ENCODE results near the gene BCO2.

Gene BCO2

DNA sequence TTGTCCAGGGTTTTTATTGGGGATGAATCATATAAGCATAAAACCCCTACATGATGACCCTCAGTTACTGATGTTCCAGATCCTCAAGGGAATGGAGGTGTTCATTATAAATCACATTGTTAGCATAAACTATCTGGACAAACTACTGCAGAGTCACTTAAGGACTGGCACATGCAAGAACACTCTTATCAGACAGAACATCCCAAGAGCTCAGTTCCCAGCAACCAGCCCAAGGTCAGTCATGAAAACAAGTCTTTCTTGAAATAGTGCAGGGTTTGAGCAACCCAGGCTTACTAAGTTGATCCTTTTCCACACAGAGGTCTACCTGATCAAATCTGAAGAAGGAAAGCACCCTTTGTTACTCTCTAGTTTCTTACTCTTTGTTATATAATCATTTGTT, 37.4 kb downstream of the BCO2 start:
- peak; percentile 27 for FAIRE-seq
- no peak for DNase-seq (ENCODE audit: low spot score)

DNA sequence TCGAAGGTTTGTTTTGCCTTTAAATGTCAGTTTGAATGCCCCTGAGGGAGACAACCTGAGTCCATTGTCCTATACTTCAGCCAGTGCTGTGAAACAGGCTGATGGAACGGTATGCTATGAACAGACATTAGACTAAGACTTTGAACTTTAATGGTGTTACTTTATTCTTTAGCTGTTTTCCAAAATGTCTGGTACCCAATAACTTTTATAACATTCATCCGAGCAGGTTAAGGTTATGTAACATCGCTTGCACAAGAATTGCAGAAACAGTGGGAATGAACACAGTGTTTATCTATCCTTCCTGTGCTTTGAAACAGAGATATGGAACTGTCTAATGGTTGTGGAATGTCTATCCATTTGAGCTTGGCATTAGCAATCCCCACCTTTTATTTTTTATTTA, 38.4 kb downstream of the BCO2 start:
- DNase-seq (ENCODE audit: low spot score) (no peak), FAIRE-seq (peak; percentile 32)

- FAIRE-seq (no peak), DNase-seq (ENCODE audit: low spot score) (no peak)
These were observed 40.3 kb downstream of the BCO2 start for GRCh38 chr11:112215621-112216020.

DNA sequence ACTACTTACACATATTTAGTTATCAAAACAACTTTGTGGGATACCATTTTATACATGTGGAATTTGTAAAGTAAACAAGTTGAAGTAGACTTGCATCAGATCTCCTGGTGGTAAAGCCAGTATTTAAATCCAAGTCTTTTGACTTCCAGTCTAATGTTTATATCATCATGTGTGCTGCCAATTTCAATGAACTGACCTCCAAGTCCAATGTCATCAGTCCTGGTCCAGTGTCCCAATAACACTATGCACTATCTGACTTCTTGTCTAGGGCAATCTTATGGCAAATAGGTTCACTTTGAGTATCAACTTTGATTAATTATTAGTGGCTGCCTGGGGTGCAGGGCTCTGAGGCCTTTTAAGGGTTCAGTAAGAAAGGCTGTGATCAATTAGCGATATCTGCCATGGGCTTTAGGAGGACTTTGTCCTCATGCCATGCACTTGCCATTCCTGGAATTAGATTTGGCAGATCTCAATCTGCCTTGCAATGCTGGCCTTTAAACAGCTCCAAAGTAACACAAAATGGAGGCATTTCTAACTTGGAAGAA, 41.3 kb downstream of the BCO2 start:
- FAIRE-seq: no peak
- DNase-seq (ENCODE audit: low spot score): no peak

GRCh38 chr11:112219476-112220232, 44.3 kb downstream of the BCO2 start:
- peak; percentile 79 for DNase-seq (ENCODE audit: low spot score)
- peak; percentile 91 for FAIRE-seq

DNA sequence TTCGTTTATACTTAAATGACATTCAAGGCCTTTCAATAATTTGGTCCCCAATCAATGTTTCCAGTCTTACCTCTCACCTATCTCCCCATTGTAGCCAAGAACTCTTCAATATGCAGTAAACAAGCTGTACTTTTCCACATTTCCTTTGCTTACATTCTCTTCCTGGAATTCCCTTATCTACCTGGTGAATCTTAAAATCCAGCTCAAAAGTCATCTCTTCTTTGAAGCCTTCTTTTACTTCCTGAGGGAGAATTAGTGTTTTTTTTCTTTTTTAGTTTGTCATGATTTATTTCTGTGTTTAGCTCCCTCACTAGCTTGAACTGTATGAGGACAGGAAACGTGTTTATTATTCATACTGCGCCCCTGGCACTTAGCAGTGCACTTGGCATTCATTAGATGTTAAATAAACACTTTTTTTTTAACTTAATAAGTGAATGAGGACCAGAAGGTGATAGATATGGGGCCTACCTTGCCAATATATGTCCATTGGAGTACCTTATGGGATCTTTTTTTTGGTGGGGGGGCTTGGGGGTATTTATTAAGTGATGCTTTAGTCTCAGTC, 46.0 kb downstream of the BCO2 start:
- DNase-seq (ENCODE audit: low spot score) (no peak), FAIRE-seq (no peak)

- FAIRE-seq (peak; percentile 76), DNase-seq (ENCODE audit: low spot score) (no peak)
These were observed 47.0 kb downstream of the BCO2 start for GRCh38 chr11:112222303-112222702.

- FAIRE-seq: no peak
- DNase-seq (ENCODE audit: low spot score): no peak
These were observed 47.8 kb downstream of the BCO2 start for GRCh38 chr11:112223121-112223520.

DNA sequence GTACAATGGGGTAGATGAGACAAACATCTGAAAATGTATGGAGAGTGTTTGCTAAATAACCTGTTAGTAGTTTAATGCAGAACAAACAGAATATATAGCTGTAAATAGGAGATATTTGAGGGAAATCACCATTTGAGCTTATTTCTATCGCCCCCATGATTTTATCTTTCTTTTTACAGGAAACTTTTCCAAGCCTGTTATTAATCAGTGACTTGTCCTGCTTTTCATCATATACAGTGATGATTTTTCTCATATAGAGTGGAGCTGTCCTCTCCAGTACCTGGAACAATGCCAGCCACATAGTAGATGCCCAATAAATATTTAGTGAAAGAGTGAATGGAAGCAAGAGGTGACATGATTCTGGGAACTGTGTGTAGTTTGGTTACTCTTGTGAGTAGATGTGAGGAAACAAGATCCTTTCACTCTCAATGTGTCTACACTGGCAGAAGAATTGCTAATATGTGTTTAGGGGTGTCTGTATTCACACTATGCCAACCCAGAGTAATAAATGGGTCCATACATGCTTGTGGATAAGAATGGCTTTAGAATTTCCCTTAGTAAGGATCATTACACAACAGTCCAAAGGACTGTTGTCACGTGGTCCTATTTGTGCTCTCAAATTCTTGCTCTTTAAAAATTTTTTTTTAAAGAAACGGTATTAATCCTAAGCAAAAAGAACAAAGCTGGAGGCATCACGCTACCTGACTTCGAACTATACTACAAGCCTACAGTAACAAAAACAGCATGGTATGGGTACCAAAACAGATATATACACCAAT, 48.6 kb downstream of the BCO2 start:
- DNase-seq (ENCODE audit: low spot score) (no peak), FAIRE-seq (no peak)

DNA sequence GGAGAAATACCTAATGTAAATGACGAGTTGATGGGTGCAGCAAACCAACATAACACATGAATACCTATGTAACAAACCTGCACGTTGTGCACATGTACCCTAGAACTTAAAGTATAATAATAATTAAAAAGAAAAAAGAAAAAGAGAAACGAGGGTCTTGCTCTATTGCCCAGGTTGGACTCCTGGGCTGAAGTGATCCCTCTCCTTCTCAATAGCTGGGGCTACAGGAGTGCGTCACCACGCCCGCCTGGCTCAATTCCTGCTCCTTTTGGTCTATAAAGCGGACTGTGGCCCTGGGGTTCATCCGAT, 50.4 kb downstream of the BCO2 start:
- FAIRE-seq: no peak

DNA sequence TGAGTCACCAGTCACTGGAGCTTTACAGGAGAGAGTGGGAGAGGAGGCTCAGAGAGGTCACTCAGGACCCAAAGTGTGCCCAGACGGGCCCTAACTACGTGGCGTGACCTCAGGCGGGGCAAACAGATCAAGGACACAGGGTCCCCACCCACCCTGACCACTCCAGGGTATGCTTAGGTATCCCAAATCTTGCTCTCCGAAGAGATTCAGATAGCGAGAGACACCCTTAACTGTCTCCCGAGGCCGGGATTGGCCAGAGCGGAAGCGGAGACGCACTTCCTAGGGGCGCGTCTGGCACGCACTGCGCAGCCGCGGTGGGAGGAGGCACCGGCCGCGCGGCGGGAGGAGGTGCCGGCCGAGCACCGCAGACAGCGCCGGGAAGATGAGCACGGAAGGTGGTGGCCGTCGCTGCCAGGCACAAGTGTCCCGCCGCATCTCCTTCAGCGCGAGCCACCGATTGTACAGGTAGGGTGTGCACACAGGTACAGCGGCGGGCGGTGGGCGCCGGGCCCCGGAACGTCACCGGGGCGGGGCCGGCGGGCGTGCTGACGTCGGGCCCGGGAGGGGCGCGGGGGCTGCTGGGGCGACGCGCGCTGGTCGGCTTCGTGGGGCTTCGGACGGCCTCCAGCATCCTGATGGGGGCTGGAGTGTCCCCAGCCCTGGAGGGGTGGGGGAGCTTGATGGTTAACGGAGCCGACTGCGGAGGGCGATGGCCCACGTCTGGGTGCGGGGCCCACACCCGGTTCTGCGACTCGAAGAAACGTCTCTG, 50.9 kb downstream of the BCO2 start, which contains the start of gene PTS:
Gene PTS, plus strand, starts transcription at position 367 of the 769 bp plus-strand sequence. Its CDS starts 16 bp downstream, at position 383.
- FAIRE-seq: peak; percentile 95

More for the DNA sequence above, 50.4 kb downstream of the BCO2 start:
- no peak for DNase-seq (ENCODE audit: low spot score)

GRCh38 chr11:112226831-112227401, 51.6 kb downstream of the BCO2 start:
- peak; percentile 38 for DNase-seq (ENCODE audit: low spot score)
- no peak for FAIRE-seq

More for the DNA sequence above, 50.9 kb downstream of the BCO2 start, which contains the start of gene PTS:
- DNase-seq (ENCODE audit: low spot score): peak; percentile 99

GRCh38 chr11:112227471-112227870, 52.2 kb downstream of the BCO2 start:
- DNase-seq (ENCODE audit: low spot score): no peak
- no peak for FAIRE-seq

GRCh38 chr11:112228706-112229105, 53.4 kb downstream of the BCO2 start:
- no peak for FAIRE-seq
- no peak for DNase-seq (ENCODE audit: low spot score)

GRCh38 chr11:112229159-112229558, 53.8 kb downstream of the BCO2 start:
- FAIRE-seq: no peak
- no peak for DNase-seq (ENCODE audit: low spot score)

- DNase-seq (ENCODE audit: low spot score): no peak
- FAIRE-seq: no peak
These were observed 54.6 kb downstream of the BCO2 start for GRCh38 chr11:112229746-112230433.

- DNase-seq (ENCODE audit: low spot score): no peak
- no peak for FAIRE-seq
These were observed 56.6 kb downstream of the BCO2 start for GRCh38 chr11:112231952-112232351.

- no peak for DNase-seq (ENCODE audit: low spot score)
- FAIRE-seq: no peak
These were observed 60.6 kb downstream of the BCO2 start for GRCh38 chr11:112235750-112236390.

DNA sequence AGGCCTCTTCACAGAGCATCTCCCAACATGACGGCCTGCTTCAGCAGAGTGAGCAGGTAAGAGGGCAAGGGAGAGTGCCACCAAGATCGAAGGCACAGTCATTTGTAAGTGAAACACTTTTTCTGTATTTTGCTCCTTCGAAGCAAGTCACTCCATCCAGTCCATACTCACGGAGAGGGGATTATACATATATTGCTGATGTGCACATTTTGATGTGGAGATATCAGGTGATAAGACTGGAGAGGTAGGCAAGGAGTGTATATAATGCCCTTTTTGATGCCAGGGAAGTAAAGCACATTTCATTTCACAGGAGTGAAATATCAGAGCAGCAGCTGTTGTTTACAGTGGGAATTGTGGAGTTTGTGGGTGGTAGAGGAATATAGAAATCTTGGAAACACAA, 62.1 kb downstream of the BCO2 start:
- DNase-seq (ENCODE audit: low spot score) (no peak), FAIRE-seq (peak; percentile 23)

DNA sequence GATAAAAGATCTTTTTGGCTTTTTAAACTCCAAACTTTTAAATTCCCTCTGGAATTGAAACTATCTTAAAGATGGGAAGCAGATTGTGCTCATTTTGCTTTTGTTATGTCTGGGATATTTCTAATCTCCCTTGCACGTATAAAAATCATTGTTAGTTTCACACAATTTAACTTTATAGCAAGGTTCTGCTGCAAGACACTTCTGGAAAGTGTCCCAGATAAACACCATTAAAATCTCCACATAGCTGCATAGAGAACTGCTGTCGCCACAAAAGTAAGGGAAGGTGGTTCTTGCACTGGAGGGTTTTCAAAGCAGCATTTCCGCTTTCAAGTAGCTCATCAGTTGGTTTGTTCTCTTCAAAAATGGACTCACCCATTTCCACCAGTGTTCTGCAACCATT, 62.7 kb downstream of the BCO2 start:
- DNase-seq (ENCODE audit: low spot score) (no peak), FAIRE-seq (no peak)

Data from urothelium cell line (cell line).